CD8-positive, alpha-beta memory T cell (primary cell): ENCODE data around the gene TMPRSS2. TPM values are rescaled to one million over a fixed set of nuclear protein-coding genes. Genes with fewer than 3 reads are reported as not detected.

ENCODE experiments used
- CTCF ChIA-PET: fragments of 350-600 bp; sonication (Branson Sonifier 250); formaldehyde crosslinking; loops from one replicate; lab custom pipeline; 2021; ENCODE audit warnings: antibody characterized with exemption; lab: Charles Lee
- POLR2A ChIA-PET: fragments of 350-600 bp; sonication (Branson Sonifier 250); formaldehyde crosslinking; loops from one replicate; lab custom pipeline; 2021; ENCODE audit warnings: antibody characterized with exemption; lab: Charles Lee
- DNase-seq, 5 donors: peaks; one replicate each; pipeline versions ENCODE4 v3.0.0 to v3.0.0-alpha.2; 2020 to 2022; ENCODE audit warnings: mixed read lengths in 1 of 5
- H3K27ac ChIP-seq: one replicate; pipeline ENCODE4 v1.7.0; 2013; ENCODE audit warnings: low read depth, mild to moderate bottlenecking, low read length, moderate library complexity
- H3K27me3 ChIP-seq: 2 replicates; pipeline ENCODE4 v1.7.0; 2013; ENCODE audit warnings: low read length, mild to moderate bottlenecking; ENCODE audit not compliant: insufficient read depth, poor library complexity, severe bottlenecking
- H3K36me3 ChIP-seq: 2 replicates; pipeline ENCODE4 v1.7.0; 2013; ENCODE audit warnings: mild to moderate bottlenecking, low read length, moderate library complexity; ENCODE audit not compliant: insufficient read depth
- H3K4me1 ChIP-seq: 2 replicates; pipeline ENCODE4 v1.7.0; 2013; ENCODE audit warnings: mild to moderate bottlenecking, low read length, moderate library complexity; ENCODE audit not compliant: insufficient read depth
- H3K4me3 ChIP-seq: 2 replicates; pipeline ENCODE4 v1.7.0; 2013; ENCODE audit warnings: mild to moderate bottlenecking, low read length
- H3K9me3 ChIP-seq: 2 replicates; pipeline ENCODE4 v1.7.0; 2013; ENCODE audit warnings: mild to moderate bottlenecking, low read length
- H3K27ac Mint-ChIP-seq, 8 donors: one replicate each; pipeline ENCODE4 v1.8.0; 2020 to 2021; ENCODE audit warnings: mixed read lengths in 8 of 8, mild to moderate bottlenecking in 6 of 8, inconsistent platforms in 3 of 8, moderate library complexity in 3 of 8
- H3K27me3 Mint-ChIP-seq, 2 donors: one replicate each; pipeline ENCODE4 v1.8.0; 2020 to 2021; ENCODE audit warnings: mixed read lengths in 2 of 2, mild to moderate bottlenecking in 1 of 2, moderate library complexity in 1 of 2
- H3K36me3 Mint-ChIP-seq, 3 donors: one replicate each; pipeline ENCODE4 v1.8.0; 2020 to 2021; ENCODE audit warnings: mixed read lengths in 3 of 3, inconsistent platforms in 1 of 3, mild to moderate bottlenecking in 1 of 3
- H3K4me1 Mint-ChIP-seq, 3 donors: one replicate each; pipeline ENCODE4 v1.8.0; 2020 to 2021; ENCODE audit warnings: mixed read lengths in 3 of 3, inconsistent platforms in 1 of 3, mild to moderate bottlenecking in 1 of 3
- H3K4me3 Mint-ChIP-seq, 7 donors: one replicate each; pipeline ENCODE4 v1.8.0; 2020 to 2021; ENCODE audit warnings: mixed read lengths in 7 of 7, mild to moderate bottlenecking in 6 of 7, moderate library complexity in 4 of 7, inconsistent platforms in 2 of 7
- H3K9me3 Mint-ChIP-seq, 5 donors: one replicate each; pipeline ENCODE4 v1.8.0; 2020 to 2022; ENCODE audit warnings: mixed read lengths in 5 of 5, mild to moderate bottlenecking in 3 of 5, moderate library complexity in 2 of 5, inconsistent platforms in 1 of 5
- polyA plus RNA-seq: library from polyadenylated mRNA; unstranded; fragments of 300-500 nt; fragmentation: Illumina TruSeq; gene quantifications from one replicate; pipeline ENCODE4 v1.2.3, GENCODE V29; 2021
- total RNA-seq, 2 experiments: library from RNA; stranded (reverse); gene quantifications; one replicate each; pipeline ENCODE4 v1.2.3, GENCODE V29; 2021

TMPRSS2 gene
- total and polyA plus RNA-seq, 3 experiments from 2014 or later = not detected

DNA sequence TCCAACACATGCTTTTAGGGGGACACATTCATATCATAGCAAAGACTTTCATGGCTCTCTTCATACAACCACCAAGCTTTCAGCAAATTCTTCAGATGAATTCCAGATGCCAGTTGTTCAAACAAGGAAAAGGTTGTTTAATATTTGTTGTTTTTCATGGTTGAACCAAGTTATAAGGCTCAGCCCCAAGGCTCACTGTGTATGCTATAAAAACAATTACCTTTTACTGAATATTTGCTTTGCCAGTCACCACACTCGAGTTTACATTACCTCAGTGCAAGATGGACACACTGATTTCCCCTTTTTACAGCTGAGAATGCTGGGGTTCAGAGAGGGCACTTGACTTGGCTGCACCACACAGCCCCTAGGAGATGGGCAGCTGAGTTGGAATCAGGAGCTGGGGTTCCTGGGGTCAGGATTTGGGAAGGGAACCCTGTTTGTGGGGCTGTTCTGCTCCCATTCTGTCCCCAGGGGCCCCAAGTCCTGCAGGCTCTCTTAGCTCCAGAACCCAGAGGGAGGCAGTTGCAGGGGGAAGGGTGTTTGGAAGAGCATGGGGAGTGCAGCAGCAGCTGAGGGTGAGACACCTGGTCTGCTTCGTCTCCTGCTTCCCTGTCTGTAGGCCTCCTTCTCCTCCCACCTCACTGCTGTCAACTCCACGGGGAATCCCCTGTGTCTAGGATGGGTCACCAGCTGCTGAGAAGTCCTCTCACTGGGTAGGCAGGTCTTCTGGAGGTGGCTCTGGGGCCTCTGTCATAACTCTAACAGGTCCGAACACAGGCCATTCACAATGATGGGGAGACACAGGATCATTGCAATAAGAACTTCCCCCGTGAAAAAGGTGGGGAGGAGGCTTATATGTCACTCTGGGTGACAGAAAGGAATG, 12.8 kb upstream of the TMPRSS2 start:
- H3K27me3 Mint-ChIP-seq = peaks cover 9 to 13% of the 10 kb centered on the region in 2 donors
- Histone ChIP-seq H3K36me3 (no peaks in the 10 kb centered on the region), H3K27me3 (no peaks in the 10 kb centered on the region), H3K9me3 (no peaks in the 10 kb centered on the region), H3K4me3 (no peak overlapping the region), H3K27ac (no peak overlapping the region), H3K4me1 (no peaks in the 10 kb centered on the region)
- H3K36me3 Mint-ChIP-seq = no peaks in the 10 kb centered on the region
- peak overlapping the region in 4 of 8 donors; percentile 13 to 70 (median 58) for H3K27ac Mint-ChIP-seq
- H3K4me3 Mint-ChIP-seq = peak overlapping the region in 3 of 7 donors; percentile 29 to 67 (median 34)
- H3K9me3 Mint-ChIP-seq = no peaks in the 10 kb centered on the region
- H3K4me1 Mint-ChIP-seq = peaks cover 9 to 15% (median 11%) of the 10 kb centered on the region in 3 donors
- CTCF ChIA-PET = no interaction called here
- no peak for DNase-seq
- POLR2A ChIA-PET = no interaction called here

- Histone ChIP-seq H3K27ac (no peak overlapping the region), H3K36me3 (no peaks in the 10 kb centered on the region), H3K9me3 (no peaks in the 10 kb centered on the region), H3K27me3 (no peaks in the 10 kb centered on the region), H3K4me1 (no peaks in the 10 kb centered on the region), H3K4me3 (no peak overlapping the region)
- H3K27me3 Mint-ChIP-seq = peaks cover 8 to 11% of the 10 kb centered on the region in 2 donors
- no peak for DNase-seq
- H3K4me1 Mint-ChIP-seq = peaks cover 9 to 15% (median 11%) of the 10 kb centered on the region in 3 donors
- H3K4me3 Mint-ChIP-seq = no peak overlapping the region
- CTCF ChIA-PET = no interaction called here
- POLR2A ChIA-PET = no interaction called here
- H3K27ac Mint-ChIP-seq = peak overlapping the region in 3 of 8 donors; percentile 1 to 51 (median 13)
- no peaks in the 10 kb centered on the region for H3K36me3 Mint-ChIP-seq
- no peaks in the 10 kb centered on the region for H3K9me3 Mint-ChIP-seq
Measured at GRCh38 chr21:41519806-41520559, 12.0 kb upstream of the TMPRSS2 start.

GRCh38 chr21:41518757-41519156, 10.8 kb upstream of the TMPRSS2 start:
- H3K27ac Mint-ChIP-seq = no peak overlapping the region
- no peaks in the 10 kb centered on the region for H3K9me3 Mint-ChIP-seq
- POLR2A ChIA-PET = no interaction called here

GRCh38 chr21:41511858-41512257, 3.9 kb upstream of the TMPRSS2 start:
- peaks cover 0 to 2% (median 0%) of the 10 kb centered on the region in 5 donors for H3K9me3 Mint-ChIP-seq
- Histone ChIP-seq H3K4me3 (no peak overlapping the region), H3K27me3 (peaks cover 5% of the 10 kb centered on the region), H3K4me1 (no peaks in the 10 kb centered on the region), H3K36me3 (no peaks in the 10 kb centered on the region), H3K27ac (no peak overlapping the region), H3K9me3 (no peaks in the 10 kb centered on the region)
- DNase-seq = no peak
- H3K4me1 Mint-ChIP-seq = peaks cover 0 to 2% (median 0%) of the 10 kb centered on the region in 3 donors
- no peak overlapping the region for H3K27ac Mint-ChIP-seq
- peaks cover 8 to 28% of the 10 kb centered on the region in 2 donors for H3K27me3 Mint-ChIP-seq
- ChIA-PET POLR2A (no interaction called here), CTCF (no interaction called here)
- H3K4me3 Mint-ChIP-seq = no peak overlapping the region
- no peaks in the 10 kb centered on the region for H3K36me3 Mint-ChIP-seq

More at GRCh38 chr21:41518757-41519156, 10.8 kb upstream of the TMPRSS2 start:
- H3K27me3 ChIP-seq = no peaks in the 10 kb centered on the region
- no peak overlapping the region for H3K4me3 ChIP-seq
- no peaks in the 10 kb centered on the region for H3K9me3 ChIP-seq
- CTCF ChIA-PET = no interaction called here
- Mint-ChIP-seq H3K4me3 (no peak overlapping the region), H3K36me3 (no peaks in the 10 kb centered on the region), H3K4me1 (peaks cover 9 to 15% (median 11%) of the 10 kb centered on the region in 3 donors), H3K27me3 (peaks cover 5 to 8% of the 10 kb centered on the region in 2 donors)
- H3K4me1 ChIP-seq = no peaks in the 10 kb centered on the region
- H3K36me3 ChIP-seq = no peaks in the 10 kb centered on the region
- H3K27ac ChIP-seq = no peak overlapping the region
- DNase-seq = no peak

DNA sequence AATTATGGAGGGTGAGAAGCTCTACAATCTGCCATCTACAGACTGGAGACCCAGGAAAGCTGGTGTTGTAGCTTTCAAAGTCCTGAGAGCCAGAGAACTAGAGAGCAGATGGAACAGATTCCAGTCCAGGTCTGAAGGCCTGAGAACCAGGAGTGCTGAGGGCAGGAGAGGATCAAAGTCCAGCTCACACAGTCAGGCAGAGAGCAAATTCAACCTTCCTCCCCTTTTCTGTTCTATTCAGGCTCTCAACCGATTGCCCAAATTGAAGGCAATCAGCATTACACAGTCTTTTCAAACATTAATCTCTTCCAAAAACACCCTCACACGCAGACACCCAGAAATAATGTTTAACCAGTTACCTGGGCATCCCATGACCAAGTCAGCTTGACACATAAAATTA, 2.5 kb upstream of the TMPRSS2 start:
- Mint-ChIP-seq H3K36me3 (no peaks in the 10 kb centered on the region), H3K9me3 (peaks cover 0 to 2% (median 0%) of the 10 kb centered on the region in 5 donors), H3K4me1 (peaks cover 0 to 2% (median 0%) of the 10 kb centered on the region in 3 donors), H3K27ac (no peak overlapping the region), H3K4me3 (no peak overlapping the region), H3K27me3 (peaks cover 15 to 32% of the 10 kb centered on the region in 2 donors)
- ChIA-PET CTCF (no interaction called here), POLR2A (no interaction called here)
- H3K4me3 ChIP-seq = no peak overlapping the region
- no peaks in the 10 kb centered on the region for H3K9me3 ChIP-seq
- no peaks in the 10 kb centered on the region for H3K36me3 ChIP-seq
- no peak overlapping the region for H3K27ac ChIP-seq
- no peak for DNase-seq
- no peaks in the 10 kb centered on the region for H3K4me1 ChIP-seq
- H3K27me3 ChIP-seq = peaks cover 9% of the 10 kb centered on the region

- H3K27me3 ChIP-seq = peaks cover 9% of the 10 kb centered on the region
- POLR2A ChIA-PET = no interaction called here
- CTCF ChIA-PET = no interaction called here
- Mint-ChIP-seq H3K9me3 (peaks cover 0 to 2% (median 0%) of the 10 kb centered on the region in 5 donors), H3K4me3 (no peak overlapping the region), H3K27ac (no peak overlapping the region), H3K27me3 (peaks cover 15 to 38% of the 10 kb centered on the region in 2 donors), H3K4me1 (peaks cover 0 to 2% (median 0%) of the 10 kb centered on the region in 3 donors), H3K36me3 (no peaks in the 10 kb centered on the region)
- H3K27ac ChIP-seq = no peak overlapping the region
- no peaks in the 10 kb centered on the region for H3K36me3 ChIP-seq
- no peaks in the 10 kb centered on the region for H3K4me1 ChIP-seq
- no peak for DNase-seq
- H3K9me3 ChIP-seq = no peaks in the 10 kb centered on the region
- H3K4me3 ChIP-seq = no peak overlapping the region
Measured at GRCh38 chr21:41509733-41510132, 1.8 kb upstream of the TMPRSS2 start.

- Mint-ChIP-seq H3K36me3 (no peaks in the 10 kb centered on the region), H3K4me3 (peak overlapping the region in 2 of 7 donors; percentile 32 to 55), H3K27ac (no peak overlapping the region), H3K27me3 (peaks cover 19 to 42% of the 10 kb centered on the region in 2 donors), H3K4me1 (peaks cover 0 to 4% (median 3%) of the 10 kb centered on the region in 3 donors), H3K9me3 (peaks cover 0 to 2% (median 0%) of the 10 kb centered on the region in 5 donors)
- no peaks in the 10 kb centered on the region for H3K9me3 ChIP-seq
- peaks cover 9% of the 10 kb centered on the region for H3K27me3 ChIP-seq
- ChIA-PET POLR2A (no interaction called here), CTCF (no interaction called here)
- no peaks in the 10 kb centered on the region for H3K4me1 ChIP-seq
- H3K4me3 ChIP-seq = no peak overlapping the region
- H3K36me3 ChIP-seq = no peaks in the 10 kb centered on the region
- no peak overlapping the region for H3K27ac ChIP-seq
- no peak for DNase-seq
Measured at GRCh38 chr21:41509145-41509496, 1.2 kb upstream of the TMPRSS2 start.
